Left colon (tissue), 2 donors: ENCODE results near the gene SLC35B4. TPM values are rescaled to one million over a fixed set of nuclear protein-coding genes. Genes with fewer than 3 reads are reported as not detected.
A peak's percentile ranks its signal among the peaks of the same experiment; 100 is the strongest.

Source experiments
- ATAC-seq: fragments of 200-7000 bp; cut with Tn5 transposase; one replicate; pipeline ENCODE4 v1.9.1; 2020; ENCODE audit warnings: mild to moderate bottlenecking, moderate library complexity
- DNase-seq, 2 donors: peaks; one replicate each; pipeline ENCODE4 v3.0.0-alpha.2; 2020
- intact Hi-C, 2 donors: fragments of 100-400 bp; cut with DNase I in 1 of 2; cut with micrococcal nuclease in 1 of 2; formaldehyde crosslinking; loops; one replicate each; pipeline versions ENCODE4 v1.11.2 to v1.14.0; 2022; cut with DNase I, micrococcal nuclease
- long read RNA-seq: library from polyadenylated mRNA; unstranded; transcript quantifications from one replicate; pipeline ENCODE4 v2.0.0, GENCODE V29; 2021
- total RNA-seq, 2 donors: library from RNA; stranded (reverse); fragmentation: NEBNext Ultra II Directional; extraction: Animal tissue kit (Norgen Biotek cat#: 25700); gene quantifications; one replicate each; pipeline ENCODE4 v1.2.1, GENCODE V29; 2021
- donor health status: DM: no; HTN: no; CAD: no.
- donor health status: DM: yes; HTN: yes; CAD: no.

SLC35B4 gene, protein sequence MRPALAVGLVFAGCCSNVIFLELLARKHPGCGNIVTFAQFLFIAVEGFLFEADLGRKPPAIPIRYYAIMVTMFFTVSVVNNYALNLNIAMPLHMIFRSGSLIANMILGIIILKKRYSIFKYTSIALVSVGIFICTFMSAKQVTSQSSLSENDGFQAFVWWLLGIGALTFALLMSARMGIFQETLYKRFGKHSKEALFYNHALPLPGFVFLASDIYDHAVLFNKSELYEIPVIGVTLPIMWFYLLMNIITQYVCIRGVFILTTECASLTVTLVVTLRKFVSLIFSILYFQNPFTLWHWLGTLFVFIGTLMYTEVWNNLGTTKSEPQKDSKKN
- 1 to 10 TPM; 6.5 to 8.8 TPM for total RNA-seq
- long read RNA-seq, full-length matches to known transcripts: 9 of 11 reads
- long read RNA-seq, partial matches to known transcripts: 0 of 11 reads
- long read RNA-seq, other reads (novel, unspliced or antisense): 2 of 11 reads

DNA sequence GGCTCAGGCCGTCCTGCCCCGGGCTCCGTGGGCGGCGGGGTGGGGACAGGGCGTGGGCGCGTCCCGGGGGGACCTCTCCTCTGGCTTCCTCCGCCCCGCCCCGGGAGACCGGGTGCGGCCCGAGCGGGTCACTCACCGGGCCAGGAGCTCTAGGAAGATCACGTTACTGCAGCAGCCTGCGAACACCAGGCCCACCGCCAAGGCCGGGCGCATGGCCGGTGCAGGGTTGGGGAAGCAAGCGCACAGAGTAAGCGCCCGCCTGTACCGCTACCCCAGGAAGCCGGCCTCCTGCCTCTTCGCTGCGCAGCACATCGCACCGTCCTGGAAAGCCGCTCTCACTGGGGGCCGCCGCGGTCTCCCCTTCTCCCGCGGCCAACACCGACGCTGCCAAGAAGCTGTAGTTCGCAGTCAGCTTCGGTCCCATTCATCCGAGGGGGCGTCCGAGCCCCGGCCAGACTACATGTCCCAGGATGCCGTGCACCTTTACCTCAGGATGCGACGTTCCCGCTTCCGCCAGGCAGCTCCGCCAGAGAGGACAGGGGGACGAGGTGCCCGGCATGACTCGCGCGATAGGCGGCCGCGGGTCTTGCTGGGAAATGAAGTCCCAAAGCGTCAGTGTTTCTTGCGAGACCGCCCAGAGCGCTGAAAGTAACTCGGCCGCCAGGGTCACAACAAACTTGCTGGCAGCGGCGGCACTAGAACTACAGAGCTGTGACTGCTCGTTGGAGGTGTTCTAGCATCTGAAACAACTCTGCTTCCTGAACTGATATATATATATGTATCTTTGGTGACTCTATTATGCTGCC lies at the start of gene SLC35B4:
TSS of gene SLC35B4 (minus strand) at position 392 of the 806 bp plus-strand sequence. CDS start at position 213, 179 bp downstream.
- ATAC-seq: peak; percentile 97
- DNase-seq: peak; percentile 97 to 98
- intact Hi-C loops: loop anchor here in 1 of 2 donors (10.0 kb wide), 1 partner anchor 1232 kb away; the partner anchor contains the start of gene CHCHD3

DNA sequence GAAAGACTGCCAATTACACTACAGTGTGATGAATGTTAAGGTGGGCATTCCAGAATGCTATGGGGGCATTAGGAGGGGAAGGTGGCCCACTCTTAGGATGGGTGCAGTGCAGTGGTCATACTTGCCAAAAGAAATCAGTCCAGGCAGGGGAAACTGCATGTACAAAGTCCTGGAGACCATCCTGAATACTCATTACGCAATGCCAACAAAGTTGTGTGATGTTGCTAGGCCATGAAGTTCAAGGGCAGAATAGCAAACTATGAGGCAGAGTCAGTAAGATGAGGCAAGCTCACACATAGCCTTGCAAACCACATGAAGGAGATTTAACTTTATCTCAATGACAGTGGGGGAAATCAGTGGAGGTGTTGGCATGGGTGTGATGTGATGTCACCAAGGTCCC lies 49.8 kb upstream of the SLC35B4 start:
- DNase-seq: no peak
- no peak for ATAC-seq
- intact Hi-C loops: loop anchor here in 1 of 2 donors (10.0 kb wide), 1 partner anchor 222 kb away; no protein-coding TSS in a partner anchor

DNA sequence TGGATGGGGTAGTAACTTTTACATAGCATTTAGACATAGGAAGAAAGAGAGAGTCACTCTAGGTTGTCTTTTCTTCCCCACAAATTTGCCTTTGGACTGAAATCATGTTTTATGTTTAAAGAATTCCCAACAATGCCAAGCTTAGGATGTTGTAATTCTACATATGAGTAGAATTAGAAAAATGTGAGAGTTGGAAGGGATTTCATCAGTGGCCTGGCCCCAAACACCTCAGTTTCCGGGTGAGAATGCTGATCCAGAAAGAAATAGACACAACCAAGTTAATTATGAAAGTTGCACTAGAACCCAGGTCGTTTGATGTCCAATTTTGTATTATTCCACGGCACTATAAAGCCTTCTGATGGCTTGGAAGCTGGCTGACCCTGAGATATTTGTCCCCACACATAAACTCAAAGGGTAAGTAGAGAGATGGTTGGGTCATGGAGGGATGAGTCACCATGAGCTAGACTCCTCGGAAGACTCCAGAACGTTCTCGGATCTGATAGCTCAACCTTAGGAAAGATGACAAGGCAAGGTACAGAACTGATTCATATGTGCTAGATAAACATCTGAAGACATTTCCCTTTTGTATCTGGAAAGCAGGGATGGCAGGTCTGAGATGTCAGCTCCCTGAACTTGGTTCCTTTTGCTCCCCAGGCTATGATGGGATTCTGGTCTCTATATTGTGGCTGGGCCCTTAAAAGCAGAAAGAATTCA lies 48.8 kb upstream of the SLC35B4 start:
- ATAC-seq (peak; percentile 68), DNase-seq (no peak)
- intact Hi-C loops: loop anchor here in 1 of 2 donors (10.0 kb wide), 1 partner anchor 221 kb away; no protein-coding TSS in a partner anchor

DNA sequence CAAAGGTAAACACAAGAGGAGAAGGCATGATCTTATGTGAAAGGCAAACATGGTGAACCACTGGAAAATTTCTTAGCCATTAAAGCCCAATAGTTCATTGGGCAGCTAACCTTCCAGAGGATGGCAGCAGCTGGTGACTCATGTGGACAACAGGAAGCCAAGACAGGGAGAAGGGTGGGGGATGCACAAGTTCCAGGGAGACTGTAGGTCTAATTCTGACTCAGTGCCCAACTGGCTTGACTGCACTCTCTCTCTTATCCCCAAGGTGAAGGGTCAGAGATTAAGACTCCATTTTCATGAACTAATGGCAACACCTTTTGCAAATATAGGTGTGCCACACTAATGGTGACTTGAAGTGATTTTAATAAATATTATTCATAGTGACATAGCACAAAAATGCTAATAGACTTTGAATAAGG lies 47.9 kb upstream of the SLC35B4 start:
- DNase-seq (no peak), ATAC-seq (peak; percentile 74)
- intact Hi-C loops: loop anchor here in 1 of 2 donors (10.0 kb wide), 1 partner anchor 220 kb away; no protein-coding TSS in a partner anchor

DNA sequence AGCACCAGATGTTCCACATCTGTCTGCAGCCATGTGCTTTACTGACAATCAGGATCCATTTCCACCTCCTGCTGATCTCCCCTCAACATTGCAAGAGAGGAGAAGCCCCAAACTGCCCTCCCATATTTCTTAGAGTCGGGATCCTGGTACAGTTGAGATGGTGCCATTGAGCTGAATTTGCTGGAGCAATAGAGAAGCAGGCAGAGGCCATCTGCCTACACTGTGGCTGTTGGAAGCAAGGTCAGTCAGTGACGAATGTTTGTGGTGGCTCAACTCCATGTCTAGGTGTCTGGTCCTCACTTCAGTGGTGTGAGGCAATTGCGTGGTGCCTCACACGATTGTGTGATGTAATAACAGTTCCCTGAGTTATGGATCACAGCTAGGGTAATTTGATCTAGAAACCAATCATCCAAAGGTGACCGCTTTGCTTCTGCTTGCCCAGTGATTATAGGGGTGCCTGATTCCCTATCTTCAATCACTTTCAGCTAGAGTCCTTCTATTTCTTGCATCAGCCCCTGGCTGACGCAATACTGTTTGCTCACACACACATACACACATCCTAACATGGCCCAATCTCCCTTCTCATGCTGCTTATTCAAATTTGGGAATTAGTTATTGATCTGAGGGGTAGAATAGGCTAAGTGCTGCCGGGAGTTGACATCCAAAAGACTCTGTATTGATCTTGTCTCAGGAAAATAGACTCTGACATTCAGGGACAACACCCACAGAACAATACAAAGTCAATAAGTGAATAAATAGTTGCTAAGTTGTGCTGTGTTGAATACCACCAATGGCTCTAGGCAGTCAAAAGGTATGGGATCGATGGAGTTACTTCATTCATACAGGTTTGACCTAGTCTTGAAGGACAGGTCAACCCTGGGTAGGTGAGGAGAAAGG lies 46.1 kb upstream of the SLC35B4 start:
- intact Hi-C loops: loop anchor here in 1 of 2 donors (10.0 kb wide), 1 partner anchor 218 kb away; no protein-coding TSS in a partner anchor
- no peak for DNase-seq
- ATAC-seq: no peak

DNA sequence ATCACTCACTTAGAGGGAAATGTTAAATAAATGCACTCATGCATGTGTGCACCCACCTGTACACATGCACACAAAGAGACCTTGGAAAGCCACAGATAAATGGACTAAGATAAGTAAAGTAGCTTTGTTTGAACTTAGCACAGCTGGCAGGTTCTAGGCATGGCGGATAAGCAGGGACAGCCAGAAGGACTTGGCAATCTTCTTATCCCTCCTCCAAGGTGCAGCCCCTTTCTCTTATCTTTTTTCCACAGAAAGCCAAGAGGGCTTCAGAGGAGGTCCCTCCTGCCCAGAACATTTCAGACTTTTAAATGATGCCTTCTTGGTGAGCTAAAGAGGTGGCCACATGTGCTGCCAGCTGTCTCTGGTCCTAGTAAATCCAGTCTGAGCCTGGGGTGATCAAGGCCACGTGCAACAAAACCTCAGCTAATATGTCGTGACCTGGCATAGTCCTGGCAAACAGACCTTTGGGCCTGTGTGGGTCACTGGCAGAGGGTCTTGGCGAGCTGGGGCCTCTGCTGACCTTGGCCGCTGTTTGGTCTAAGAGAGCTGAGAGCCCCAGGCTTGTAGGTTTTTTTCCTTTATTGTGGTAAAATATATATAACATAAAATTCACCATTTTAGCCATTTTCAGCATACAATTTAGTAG lies 43.2 kb upstream of the SLC35B4 start:
- ATAC-seq (no peak), DNase-seq (no peak)
- intact Hi-C loops: loop anchor here in 1 of 2 donors (10.0 kb wide), 1 partner anchor 215 kb away; no protein-coding TSS in a partner anchor

DNA sequence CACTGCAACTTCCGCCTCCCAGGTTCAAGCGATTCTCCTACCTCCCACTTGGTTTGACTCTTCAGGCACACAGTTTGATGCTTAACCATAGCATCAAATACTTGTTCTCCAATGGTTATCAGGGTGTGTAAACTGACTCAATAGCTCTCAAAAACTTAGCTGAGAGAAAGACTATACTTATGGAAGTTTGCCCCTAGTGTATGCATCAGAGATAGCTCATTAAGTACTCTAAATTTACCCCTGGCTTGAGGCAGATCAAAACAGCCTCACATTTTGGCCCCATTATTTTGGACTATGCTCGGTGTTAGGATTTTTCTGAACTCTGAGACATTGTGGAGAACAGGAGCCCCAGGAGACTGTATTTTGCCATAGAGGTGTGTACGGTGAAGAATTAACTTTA lies 40.8 kb upstream of the SLC35B4 start:
- intact Hi-C loops: no loop called here
- DNase-seq (no peak), ATAC-seq (no peak)

DNA sequence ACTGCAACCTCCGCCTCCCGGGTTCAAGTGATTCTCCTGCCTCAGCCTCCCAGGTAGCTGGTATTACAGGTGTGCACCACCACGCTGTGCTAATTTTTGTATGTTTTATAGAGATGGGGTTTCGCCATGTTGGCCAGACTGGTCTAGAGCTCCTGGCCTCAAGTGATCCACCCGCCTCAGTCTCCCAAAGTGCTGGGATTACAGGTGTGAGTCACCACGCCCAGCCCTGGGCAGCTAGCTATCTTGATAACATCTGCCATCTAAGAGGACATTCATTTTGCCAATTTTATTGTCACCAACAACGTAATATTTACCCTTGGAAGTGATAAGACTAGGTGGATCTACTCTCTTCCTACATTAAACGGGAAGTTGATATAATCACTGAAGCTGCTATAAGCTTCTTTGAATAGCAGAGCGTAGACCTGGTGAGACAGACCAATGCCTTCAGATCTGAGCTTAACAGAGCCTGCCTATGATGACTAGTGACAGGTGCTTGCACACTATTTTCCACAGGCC lies 39.7 kb upstream of the SLC35B4 start:
- peak; percentile 82 for ATAC-seq
- intact Hi-C loops: no loop called here
- peak; percentile 51 to 58 for DNase-seq

DNA sequence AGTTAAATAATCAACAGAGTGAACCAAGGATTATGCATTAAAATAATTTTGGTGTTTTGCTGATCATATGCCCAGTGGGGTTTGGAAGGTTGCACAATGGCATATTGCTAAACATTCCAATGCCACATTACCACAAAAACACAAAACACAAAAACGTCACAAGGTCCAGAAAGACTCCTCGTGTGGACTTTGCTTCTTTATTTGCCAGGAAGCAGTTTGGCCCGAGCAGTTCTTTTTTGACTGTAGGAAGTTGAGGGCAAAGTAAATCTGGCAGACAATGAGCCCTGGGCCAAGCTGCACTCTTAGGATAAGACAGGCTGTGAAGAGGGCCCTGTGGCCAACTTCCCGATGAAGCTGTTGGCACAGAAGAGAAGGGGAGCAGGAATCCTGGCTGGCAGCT lies 39.2 kb upstream of the SLC35B4 start:
- DNase-seq (peak; percentile 38 to 58), ATAC-seq (peak; percentile 75)
- intact Hi-C loops: no loop called here

DNA sequence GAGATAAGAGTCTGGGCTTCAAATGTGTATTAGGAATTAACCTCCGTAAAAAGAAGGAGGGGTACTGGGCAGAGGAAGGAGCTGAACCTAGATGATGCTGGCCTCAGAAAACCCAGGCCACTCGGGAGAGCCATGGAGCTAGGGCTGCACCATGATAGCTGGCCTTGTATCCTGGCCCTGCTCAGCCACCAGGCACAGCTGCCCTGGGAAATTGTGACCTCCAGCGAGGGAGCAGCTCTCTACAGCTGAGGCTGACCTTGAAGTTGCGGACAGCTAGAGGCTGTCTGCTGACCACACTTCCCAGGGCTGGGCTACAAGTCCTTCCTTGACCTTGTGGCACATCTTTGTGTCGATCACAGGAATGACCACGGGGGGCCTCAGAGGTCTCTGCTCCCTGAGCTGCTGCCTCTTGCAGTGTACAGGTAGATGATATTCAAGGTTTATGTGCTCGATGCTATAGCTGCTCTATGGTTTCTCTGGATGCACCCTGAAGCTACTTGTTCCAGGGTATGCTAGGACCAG lies 38.3 kb upstream of the SLC35B4 start:
- DNase-seq: no peak
- no peak for ATAC-seq
- intact Hi-C loops: no loop called here

DNA sequence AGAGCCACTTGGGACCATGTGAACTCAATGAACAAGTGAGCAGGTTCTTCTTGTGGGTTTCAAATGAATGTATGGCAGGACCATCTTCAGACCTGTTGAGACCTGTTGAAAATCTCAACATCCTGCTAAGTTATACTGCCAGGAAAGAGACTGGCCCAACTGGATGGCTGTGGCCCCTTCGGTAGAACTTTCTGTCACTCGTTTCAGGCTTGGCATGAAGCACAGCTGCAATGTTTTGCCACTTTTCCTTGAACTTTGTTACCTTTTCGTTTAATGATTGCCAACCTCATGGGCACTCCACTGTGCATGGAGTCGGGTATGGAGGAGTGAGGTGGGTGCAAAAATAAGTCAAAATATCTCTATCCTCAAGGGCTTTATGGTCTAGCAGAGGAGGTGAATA lies 36.7 kb upstream of the SLC35B4 start:
- no peak for ATAC-seq
- intact Hi-C loops: no loop called here

DNA sequence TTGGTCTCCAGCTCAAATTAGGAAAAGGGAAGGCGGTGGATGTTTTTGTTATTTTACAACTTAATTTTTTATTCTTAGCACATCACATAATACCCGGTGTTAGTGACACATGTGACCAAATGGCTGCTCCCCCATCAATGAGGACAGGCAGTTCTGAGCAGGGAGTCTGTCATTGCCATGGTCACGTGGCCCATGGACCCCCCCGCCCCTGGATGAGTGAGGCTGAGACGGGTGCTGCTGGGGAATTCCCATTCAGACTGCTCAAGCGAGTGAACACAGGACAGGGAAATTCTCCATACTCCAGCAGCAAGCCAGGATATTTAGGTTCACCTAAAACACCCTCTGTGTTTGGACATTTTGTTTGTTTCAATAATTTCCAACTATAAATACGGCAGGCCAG lies 34.7 kb upstream of the SLC35B4 start:
- no peak for DNase-seq
- intact Hi-C loops: no loop called here
- ATAC-seq: no peak

More for the DNA sequence above, 36.7 kb upstream of the SLC35B4 start:
- no peak for DNase-seq

DNA sequence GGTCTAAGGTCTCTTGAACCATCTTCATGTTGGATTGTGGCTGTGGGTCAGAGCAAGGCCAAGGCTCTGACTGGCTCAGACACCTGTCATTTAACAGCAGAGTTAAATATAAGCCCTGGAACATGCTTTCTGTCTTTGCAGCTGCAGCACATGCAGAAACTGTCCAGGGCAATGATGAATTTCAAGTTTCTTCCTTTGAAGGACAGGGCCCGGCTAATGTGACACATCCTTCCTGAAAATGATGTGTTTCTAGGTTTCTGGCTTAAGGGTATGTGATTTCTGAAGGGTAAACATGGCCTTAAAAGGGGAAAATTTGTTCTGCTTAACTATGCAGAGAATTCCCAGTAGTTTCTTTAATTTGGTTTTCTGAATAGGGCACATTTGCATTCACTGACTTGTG lies 34.0 kb upstream of the SLC35B4 start:
- ATAC-seq (no peak), DNase-seq (no peak)
- intact Hi-C loops: no loop called here

DNA sequence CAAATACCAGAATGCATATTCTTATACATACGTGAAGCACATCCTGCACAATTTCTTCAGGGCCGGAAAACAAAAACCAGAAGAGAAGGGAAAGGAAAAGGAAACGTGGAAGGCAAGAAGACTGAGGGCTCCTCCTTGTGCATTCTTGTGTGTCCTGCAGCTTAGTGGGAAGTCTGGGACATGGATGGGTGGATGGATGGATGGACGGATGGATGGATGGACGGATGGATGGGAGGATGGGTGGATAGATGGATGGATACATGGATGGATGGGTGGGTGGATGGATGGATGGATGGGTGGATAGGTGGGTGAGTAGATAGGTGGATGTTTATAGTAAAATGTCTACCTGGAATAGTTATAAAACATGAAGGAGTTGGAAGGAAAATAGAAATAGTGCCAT lies 30.8 kb upstream of the SLC35B4 start:
- DNase-seq: no peak
- ATAC-seq: no peak
- intact Hi-C loops: no loop called here

DNA sequence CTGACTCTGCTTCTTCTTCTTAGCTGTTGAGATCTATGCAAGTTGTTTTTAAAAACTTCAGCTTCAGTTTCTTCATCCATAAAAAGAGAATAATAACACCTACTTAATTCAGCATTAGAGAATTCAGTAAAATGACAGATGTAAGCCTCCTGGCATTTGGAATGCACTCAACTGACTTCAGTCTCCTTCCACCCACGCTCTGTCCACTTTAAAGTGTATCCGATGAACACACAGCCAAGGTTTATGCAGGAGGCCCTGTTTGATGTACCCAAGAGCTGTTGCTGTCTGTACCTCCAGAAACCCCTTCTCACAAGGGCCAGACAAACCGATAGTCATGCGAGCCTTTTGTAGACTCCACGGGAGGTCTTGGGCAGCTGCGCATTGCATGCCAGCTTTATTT lies 27.1 kb upstream of the SLC35B4 start:
- intact Hi-C loops: no loop called here
- DNase-seq (no peak), ATAC-seq (no peak)

DNA sequence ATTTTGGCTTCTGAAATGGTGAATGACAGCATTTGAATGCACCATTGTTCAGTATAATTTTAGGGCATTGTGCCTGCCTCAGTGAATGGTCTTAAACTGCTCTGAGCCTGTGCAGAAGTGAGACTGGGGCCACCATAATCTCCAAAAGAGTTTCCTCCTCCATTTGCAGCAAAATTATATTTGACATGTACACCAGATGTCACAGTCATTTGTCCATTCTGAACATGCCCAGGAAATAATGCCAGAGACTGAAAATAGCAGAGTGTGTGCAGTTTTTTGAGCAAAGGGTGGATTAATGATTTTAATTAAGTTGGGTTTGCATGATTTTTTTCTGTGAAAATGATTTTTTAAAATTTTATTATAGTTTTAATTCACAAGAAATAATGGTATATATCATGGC lies 26.4 kb upstream of the SLC35B4 start:
- DNase-seq (no peak), ATAC-seq (no peak)
- intact Hi-C loops: no loop called here

DNA sequence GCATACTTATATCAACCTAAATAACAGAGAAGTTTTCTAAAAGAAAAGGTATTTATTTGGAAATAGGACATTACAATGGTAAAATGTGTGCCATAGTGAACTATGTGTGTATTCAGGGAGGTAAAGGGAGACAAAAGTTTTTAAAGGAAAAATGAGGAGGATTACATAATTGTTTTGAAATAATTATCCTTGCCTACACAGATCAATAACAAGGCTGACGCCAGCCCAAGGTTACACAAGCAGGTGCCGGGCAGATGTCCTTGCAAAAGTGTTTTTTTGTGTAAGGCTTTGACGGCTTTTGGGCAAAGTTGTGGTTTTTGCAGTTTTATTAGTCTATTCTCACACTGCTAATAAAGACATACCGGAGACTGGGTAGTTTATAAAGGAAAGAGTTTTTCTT lies 22.7 kb upstream of the SLC35B4 start:
- ATAC-seq (no peak), DNase-seq (no peak)
- intact Hi-C loops: no loop called here
